GOT3 (cell line): Measurements from ENCODE around the gene SLC25A4.
"Not testable (repeated sequence)": the region's sequence is repeated elsewhere in the genome, so short reads cannot be mapped to it uniquely, and the experiment has no call there.

Experiments used
- DNase-seq: peaks from one replicate; lab custom pipeline; 2025; ENCODE audit warnings: mixed read lengths; lab: John Stamatoyannopoulos, UW

Gene SLC25A4

DNA sequence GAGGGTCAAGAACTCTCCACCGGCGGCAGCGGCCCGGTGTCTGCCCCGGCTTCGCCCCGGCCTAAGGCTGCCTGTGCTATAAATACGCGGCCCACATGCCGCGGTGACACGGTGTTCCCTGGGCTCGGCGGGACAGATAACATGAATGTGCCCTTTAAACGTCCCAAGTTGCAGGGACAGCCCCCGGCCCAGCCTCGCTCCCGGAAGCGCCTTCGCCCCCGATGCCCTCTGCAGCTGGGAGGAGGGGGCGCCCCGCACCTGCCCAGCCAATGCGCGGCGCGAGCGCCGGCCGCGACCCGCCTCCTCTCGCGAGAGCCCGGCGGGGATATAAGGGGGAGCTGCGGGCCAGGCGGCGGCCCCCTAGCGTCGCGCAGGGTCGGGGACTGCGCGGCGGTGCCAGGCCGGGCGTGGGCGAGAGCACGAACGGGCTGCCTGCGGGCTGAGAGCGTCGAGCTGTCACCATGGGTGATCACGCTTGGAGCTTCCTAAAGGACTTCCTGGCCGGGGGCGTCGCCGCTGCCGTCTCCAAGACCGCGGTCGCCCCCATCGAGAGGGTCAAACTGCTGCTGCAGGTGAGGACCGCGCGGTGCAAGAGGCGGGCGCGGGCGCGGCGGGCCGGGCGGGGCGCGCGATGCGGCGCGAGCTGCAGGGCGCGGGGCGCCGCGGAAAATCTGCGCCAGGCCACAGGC lies at the start of gene SLC25A4:
TSS of gene SLC25A4 (plus strand) at position 355 of the 689 bp plus-strand sequence. CDS start at position 462, 107 bp downstream.
- DNase-seq, result no peak

- DNase-seq, result no peak
These were observed 49.5 kb upstream of the SLC25A4 start for GRCh38 chr4:185093603-185094002.

GRCh38 chr4:185096032-185096653 lies 46.9 kb upstream of the SLC25A4 start:
- DNase-seq, result no peak

DNA sequence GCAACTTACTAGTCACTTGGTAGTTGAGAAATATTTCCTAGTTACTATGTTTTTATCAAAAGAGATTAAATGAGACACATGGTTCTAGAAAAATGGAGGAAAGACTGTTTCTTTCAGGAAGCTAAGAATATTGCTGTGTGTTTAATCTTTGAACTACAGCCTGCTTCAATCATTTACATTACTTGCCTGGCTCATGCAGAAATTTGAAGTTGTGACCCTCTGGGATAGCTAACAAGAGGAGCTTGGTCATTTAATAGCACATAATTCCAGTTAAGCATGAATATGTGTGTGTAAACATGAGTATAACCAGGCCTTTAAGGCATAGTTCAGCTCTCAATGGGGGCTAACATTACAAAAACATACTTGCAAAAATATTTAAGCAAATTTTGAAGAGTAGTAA lies 44.6 kb upstream of the SLC25A4 start:
- DNase-seq, result no peak

DNA sequence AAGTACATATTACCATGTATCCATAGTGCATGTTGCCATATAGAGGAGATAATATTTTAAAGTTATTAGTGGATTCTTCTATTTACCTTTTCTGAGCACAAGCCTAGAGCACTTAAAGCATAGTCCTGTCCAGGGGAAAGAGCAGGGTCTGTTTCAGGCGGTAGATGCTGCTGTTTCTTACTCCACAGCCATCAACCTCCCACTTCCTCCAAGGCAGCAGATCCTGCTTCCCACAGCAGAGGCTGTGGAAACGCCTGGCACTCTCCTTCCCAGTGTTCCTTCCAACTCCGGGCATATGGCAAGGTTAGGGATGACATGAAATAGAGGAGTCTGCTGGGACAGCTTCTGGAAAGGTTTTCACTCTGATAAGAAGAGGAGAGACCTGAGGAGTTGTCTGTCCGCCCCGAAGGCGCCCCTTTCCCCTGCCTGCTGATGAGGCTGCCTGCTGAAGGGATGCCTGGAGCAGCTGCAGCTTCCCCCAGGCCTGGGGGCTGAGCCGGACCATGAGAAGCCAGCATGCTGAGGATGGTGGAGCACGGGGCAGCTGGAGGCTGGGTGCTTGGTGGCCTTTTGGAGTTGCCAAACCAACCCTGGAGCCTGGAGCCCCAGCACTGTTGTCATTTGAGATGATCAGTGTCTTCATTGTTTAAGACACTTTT lies 43.9 kb upstream of the SLC25A4 start:
- DNase-seq, result no peak

GRCh38 chr4:185099940-185100339 lies 43.1 kb upstream of the SLC25A4 start:
- DNase-seq, result no peak

GRCh38 chr4:185100423-185100822 lies 42.6 kb upstream of the SLC25A4 start:
- no peak for DNase-seq

DNA sequence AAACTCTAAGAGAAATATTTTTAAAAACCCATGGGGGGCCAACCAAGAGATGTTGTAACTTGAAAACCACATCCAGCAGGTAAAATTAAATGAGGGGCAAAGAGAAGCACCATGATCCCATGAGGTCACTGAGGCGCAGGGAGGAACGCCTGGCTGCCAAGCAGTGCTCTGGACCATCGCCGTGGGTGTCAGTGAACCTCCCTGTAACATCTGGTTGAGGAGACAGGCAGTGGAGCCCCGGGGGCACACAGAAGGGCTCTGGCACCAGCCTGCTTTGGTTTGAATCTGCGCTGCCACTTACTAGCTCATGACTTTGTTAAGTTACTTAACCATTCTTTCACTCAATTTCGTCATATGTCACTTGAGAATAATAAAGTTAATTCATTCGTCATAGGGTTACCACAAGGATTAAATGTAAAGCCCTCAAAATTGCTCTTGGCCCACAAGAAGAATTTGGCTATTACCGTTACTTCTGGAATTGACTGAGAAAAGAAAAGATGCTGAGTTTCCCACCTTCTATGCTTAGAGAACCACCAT lies 41.6 kb upstream of the SLC25A4 start:
- no peak for DNase-seq

DNA sequence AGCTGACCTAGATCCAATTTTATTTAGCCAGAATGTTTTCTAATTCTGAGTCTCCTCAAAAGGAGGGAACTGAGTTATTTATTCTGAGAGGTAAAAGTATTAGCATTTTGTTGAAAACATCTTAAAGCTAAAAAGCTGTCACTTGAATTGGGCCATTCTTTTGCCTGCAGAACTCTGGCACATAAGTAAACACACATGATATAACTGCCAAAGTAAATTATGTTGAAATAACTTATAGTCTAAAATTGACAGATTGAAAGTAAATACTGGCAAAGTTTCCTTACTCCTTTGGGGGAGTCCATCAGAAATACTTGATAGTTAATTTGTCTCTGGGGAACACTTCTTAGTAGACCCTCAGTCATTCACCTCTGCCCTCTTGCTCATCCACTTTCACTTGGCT lies 38.3 kb upstream of the SLC25A4 start:
- no peak for DNase-seq

GRCh38 chr4:185106353-185106752 lies 36.7 kb upstream of the SLC25A4 start:
- DNase-seq, result no peak

GRCh38 chr4:185107574-185107973 lies 35.5 kb upstream of the SLC25A4 start:
- not testable (repeated sequence) for DNase-seq

GRCh38 chr4:185108185-185108584 lies 34.9 kb upstream of the SLC25A4 start:
- no peak for DNase-seq

DNA sequence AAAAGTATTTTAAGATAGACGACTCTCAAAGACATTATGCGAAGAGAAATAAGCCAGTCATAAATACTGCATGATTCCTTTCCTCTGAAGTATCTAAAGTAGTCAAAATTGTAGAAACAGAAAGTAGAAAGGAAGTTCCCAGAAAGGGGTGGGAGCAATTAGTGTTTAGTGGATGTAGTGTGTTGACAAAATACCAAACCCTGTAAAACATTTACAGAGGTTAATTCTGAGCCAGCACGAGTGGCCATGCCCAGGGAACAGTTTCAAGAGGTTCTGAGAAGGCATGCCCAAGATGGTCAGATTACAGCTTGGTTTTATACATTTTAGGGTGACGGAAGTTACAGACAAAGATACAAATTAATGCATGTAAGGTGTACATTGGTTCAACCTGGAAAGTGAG lies 34.4 kb upstream of the SLC25A4 start:
- DNase-seq, result no peak

DNA sequence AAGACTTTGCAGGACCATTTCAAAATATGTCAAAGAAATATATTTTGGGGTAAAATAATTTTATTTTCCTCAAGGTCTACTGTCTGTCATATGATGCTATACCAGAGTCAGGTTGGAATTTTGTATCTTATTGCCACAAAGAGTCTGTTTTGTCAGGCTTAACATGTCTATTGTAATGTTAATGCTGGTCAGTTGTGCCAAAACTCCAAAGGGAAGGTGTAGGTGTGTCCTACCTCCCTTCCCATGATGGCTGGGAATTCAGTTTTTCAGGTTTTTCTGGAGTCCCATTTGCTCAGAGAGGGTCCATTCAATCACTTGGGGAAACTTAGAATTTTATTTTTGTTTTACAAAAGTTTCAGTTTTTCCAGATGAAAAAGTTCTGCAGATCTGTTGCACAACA lies 33.3 kb upstream of the SLC25A4 start:
- no peak for DNase-seq

DNA sequence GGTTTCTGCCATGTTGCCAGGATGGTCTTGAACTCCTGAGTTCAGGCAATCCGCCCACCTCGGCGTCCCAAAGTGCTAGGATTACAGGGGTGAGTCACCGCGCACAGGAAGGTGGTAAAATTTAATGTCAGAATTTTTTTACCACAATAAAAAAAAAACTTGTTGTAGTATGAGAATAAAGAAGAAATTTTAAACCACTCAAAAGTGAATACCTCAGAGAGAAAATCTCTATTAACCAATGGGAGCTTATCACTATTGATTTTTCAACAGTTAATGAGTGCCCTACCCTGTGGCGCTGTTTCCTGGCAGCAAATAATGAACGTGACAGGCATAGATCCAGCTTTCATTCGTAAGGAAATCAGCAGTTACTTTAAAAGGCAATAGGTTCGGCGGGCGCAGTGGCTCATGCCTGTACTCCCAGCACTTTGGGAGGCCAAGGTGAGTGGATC lies 32.7 kb upstream of the SLC25A4 start:
- no peak for DNase-seq

DNA sequence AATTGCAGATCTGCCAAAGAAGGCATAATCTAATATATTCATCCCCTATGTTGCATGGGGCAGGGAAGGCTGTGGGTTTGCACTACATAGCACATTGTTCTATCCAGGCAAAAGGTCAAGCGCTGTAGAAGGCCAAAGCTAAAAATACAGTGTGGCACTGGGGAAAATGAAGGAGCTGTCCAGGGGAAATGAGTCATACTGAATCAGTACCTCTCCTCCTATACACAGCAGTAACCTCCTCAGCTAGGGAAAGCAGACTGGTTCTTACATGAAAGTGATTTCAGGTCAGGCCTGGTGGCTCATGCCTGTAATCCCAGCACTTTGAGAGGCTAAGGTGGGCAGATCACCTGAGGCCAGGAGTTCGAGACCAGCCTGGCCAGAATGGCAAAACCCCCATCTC lies 31.0 kb upstream of the SLC25A4 start:
- DNase-seq, result no peak

GRCh38 chr4:185113340-185113739 lies 29.7 kb upstream of the SLC25A4 start:
- no peak for DNase-seq

DNA sequence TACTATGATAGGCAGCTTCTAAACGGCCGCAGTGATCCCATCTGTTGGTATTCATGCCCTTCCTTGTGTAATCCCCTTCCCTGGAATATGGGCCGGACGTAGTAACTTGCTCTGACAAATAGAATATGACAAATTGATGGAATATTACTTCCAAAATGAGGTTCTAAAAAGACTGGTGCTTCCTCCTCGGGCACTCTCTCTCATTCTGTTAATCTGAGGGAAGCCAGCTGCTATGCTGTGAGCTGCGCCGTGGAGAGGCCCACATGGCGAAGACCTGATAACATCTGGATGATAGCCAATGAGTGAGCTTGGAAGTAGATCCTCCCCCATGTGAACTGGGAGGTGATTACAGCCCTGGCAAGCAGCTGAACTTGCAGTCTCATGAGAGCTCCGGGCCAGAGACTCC lies 27.2 kb upstream of the SLC25A4 start:
- no peak for DNase-seq

DNA sequence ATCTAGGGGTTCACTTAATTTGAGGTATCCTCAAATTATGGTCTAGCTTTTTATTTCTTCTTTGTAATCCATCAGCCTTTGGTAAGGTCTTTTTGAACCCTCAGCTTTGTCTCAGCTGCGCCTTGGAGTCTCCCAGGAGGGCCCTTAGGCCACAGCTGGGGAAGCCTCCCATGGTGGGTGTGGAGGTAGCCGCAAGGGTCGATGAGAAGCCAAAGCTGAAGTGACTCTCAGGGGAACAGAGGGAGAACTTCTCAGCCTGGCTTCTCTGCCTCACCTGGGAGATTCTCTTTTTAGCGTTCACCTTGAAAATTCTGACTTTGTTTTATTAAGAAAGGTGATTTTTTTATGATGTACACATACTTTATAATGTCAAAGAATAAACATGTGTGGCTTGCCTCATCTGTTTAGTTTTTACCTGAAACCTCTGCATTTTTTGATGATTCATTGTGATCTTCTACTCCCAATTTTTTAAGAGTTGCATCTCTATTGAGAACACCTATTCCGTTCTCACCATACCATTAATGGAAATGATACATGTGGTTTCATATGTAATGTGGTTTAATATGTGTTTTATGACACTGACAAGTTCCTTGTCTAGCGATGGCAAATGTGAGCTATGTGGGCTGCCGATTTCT lies 25.6 kb upstream of the SLC25A4 start:
- DNase-seq, result no peak

- DNase-seq, result no peak
These were observed 24.2 kb upstream of the SLC25A4 start for GRCh38 chr4:185118876-185119275.

- not testable (repeated sequence) for DNase-seq
These were observed 23.6 kb upstream of the SLC25A4 start for GRCh38 chr4:185119467-185119866.

- no peak for DNase-seq
These were observed 23.0 kb upstream of the SLC25A4 start for GRCh38 chr4:185119927-185120630.
